Kidney (tissue), 14 donors: ENCODE results near the gene SNAI3. TPM values are rescaled to one million over a fixed set of nuclear protein-coding genes. Genes with fewer than 3 reads are reported as not detected.

Source experiments
- DNase-seq, 5 donors: peaks; one replicate each; pipeline ENCODE4 v3.0.0-alpha.2; 2013 to 2020
- FAIRE-seq: peaks from 2 replicates; lab custom pipeline; 2012; peaks lifted over from hg19 to GRCh38; lab: Jason Lieb, UNC
- H3K27ac ChIP-seq, 2 donors: one replicate each; pipeline ENCODE4 v1.7.0; 2013; ENCODE audit warnings: low read depth in 2 of 2, low read length in 2 of 2, inconsistent platforms in 1 of 2
- H3K27me3 ChIP-seq: one replicate; pipeline ENCODE4 v1.7.1; 2013; ENCODE audit warnings: low read length, inconsistent platforms; ENCODE audit not compliant: control insufficient read depth, insufficient read depth
- H3K36me3 ChIP-seq, 3 donors: one replicate each; pipeline versions ENCODE4 v1.7.0 to v1.7.1; 2013; ENCODE audit warnings: low read length in 3 of 3, control low read depth in 1 of 3, inconsistent platforms in 1 of 3; ENCODE audit not compliant: insufficient read depth in 3 of 3, control insufficient read depth in 2 of 3
- H3K4me1 ChIP-seq, 3 donors: one replicate each; pipeline versions ENCODE4 v1.7.0 to v1.7.1; 2013; ENCODE audit warnings: low read length in 3 of 3, inconsistent platforms in 1 of 3, low read depth in 1 of 3; ENCODE audit not compliant: control insufficient read depth in 2 of 3, insufficient read depth in 2 of 3
- H3K4me3 ChIP-seq, 3 donors: one replicate each; pipeline versions ENCODE4 v1.7.0 to v1.8.1; 2013; ENCODE audit warnings: low read length in 3 of 3, control low read depth in 1 of 3, inconsistent platforms in 1 of 3
- H3K9ac ChIP-seq, 3 donors: one replicate each; pipeline versions ENCODE4 v1.7.0 to v1.7.1; 2013; ENCODE audit warnings: low read length in 3 of 3, control low read depth in 1 of 3, inconsistent platforms in 1 of 3
- H3K9me3 ChIP-seq, 3 donors: one replicate each; pipeline versions ENCODE4 v1.7.0 to v1.7.1; 2013; ENCODE audit warnings: low read length in 3 of 3, control low read depth in 1 of 3, inconsistent platforms in 1 of 3; ENCODE audit not compliant: control insufficient read depth in 2 of 3, insufficient read depth in 1 of 3
- intact Hi-C: fragments of 100-400 bp; cut with DNase I; formaldehyde crosslinking; loops from one replicate; pipeline ENCODE4 v1.11.1; 2022
- polyA plus RNA-seq: library from polyadenylated mRNA; stranded (reverse); fragments of 350-450 nt; fragmentation: Illumina TruSeq; extraction: RNeasy Lipid Tissue Mini Kit (QIAGEN cat#74804); gene quantifications from one replicate; pipeline ENCODE4 v1.2.3, GENCODE V29; 2014; ENCODE audit warnings: low read depth, low replicate concordance; ENCODE audit not compliant: insufficient read depth
- total RNA-seq: library from RNA; stranded (reverse); fragmentation: NEBNext Ultra II Directional; extraction: Animal tissue kit (Norgen Biotek cat#: 25700); gene quantifications from one replicate; pipeline ENCODE4 v1.2.1, GENCODE V29; 2021
- TF ChIP-seq, protein P1 (sequence below): IDR thresholded peaks from 3 replicates; pipeline ENCODE4 v1.5.1; 2012; ENCODE audit warnings: mild to moderate bottlenecking, moderate library complexity, borderline replicate concordance; ENCODE audit not compliant: insufficient read depth; ENCODE audit errors: extremely low read depth
- donor health status: control.
- donor health status: control.
- donor health status: control.
- donor health status: control.
- donor health status: control.
- donor health status: DM: yes; HTN: yes; CAD: no.
- donor health status: Normal renal cell carcinoma (clear cell type).

Gene SNAI3
- total and polyA plus RNA-seq, 2 donors from 2014 or later: 0.75 to 2.3 TPM

DNA sequence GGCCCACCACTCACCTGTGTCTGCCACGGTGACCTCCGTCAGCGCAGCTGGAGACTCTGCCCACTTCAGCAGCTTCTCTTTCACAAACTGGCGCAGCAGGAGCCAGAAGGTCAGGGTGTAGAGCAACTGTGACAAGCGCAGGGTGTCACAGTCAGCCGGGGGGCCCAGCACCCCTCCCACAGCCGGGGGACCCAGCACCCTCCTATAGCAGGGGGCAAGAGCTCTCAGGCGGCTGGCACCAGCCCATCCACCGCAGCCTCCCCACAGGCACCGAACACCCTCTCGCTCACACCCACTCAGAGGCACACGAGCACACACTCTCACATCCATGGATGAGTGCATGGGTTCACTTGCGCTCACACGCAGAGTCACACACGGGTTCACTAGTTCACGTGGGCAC, 48.8 kb upstream of the SNAI3 start:
- no peaks in the 10 kb centered on the region for H3K27me3 ChIP-seq
- peaks cover 0 to 7% (median 0%) of the 10 kb centered on the region in 3 donors for H3K4me1 ChIP-seq
- DNase-seq (no peak), FAIRE-seq (no peak)
- H3K9ac ChIP-seq: no peak overlapping the region
- H3K27ac ChIP-seq: no peak overlapping the region
- intact Hi-C loops: loop anchor here (5.0 kb wide), 1 partner anchor 47 kb away; no protein-coding TSS in a partner anchor
- TF ChIP-seq, protein P1, sequence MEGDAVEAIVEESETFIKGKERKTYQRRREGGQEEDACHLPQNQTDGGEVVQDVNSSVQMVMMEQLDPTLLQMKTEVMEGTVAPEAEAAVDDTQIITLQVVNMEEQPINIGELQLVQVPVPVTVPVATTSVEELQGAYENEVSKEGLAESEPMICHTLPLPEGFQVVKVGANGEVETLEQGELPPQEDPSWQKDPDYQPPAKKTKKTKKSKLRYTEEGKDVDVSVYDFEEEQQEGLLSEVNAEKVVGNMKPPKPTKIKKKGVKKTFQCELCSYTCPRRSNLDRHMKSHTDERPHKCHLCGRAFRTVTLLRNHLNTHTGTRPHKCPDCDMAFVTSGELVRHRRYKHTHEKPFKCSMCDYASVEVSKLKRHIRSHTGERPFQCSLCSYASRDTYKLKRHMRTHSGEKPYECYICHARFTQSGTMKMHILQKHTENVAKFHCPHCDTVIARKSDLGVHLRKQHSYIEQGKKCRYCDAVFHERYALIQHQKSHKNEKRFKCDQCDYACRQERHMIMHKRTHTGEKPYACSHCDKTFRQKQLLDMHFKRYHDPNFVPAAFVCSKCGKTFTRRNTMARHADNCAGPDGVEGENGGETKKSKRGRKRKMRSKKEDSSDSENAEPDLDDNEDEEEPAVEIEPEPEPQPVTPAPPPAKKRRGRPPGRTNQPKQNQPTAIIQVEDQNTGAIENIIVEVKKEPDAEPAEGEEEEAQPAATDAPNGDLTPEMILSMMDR: no peak
- no peaks in the 10 kb centered on the region for H3K9me3 ChIP-seq
- peaks cover 0 to 19% (median 18%) of the 10 kb centered on the region in 3 donors for H3K36me3 ChIP-seq
- no peak overlapping the region for H3K4me3 ChIP-seq

GRCh38 chr16:88734361-88734728, 48.0 kb upstream of the SNAI3 start:
- no peak overlapping the region for H3K4me3 ChIP-seq
- no peaks in the 10 kb centered on the region for H3K9me3 ChIP-seq
- no peaks in the 10 kb centered on the region for H3K27me3 ChIP-seq
- H3K36me3 ChIP-seq: peaks cover 0 to 19% (median 18%) of the 10 kb centered on the region in 3 donors
- intact Hi-C loops: no loop called here
- peaks cover 0 to 7% (median 0%) of the 10 kb centered on the region in 3 donors for H3K4me1 ChIP-seq
- H3K9ac ChIP-seq: no peak overlapping the region
- no peak for FAIRE-seq
- TF ChIP-seq, protein P1: no peak
- DNase-seq: no peak
- no peak overlapping the region for H3K27ac ChIP-seq

- intact Hi-C loops: no loop called here
- Histone ChIP-seq H3K4me1 (peaks cover 0 to 6% (median 0%) of the 10 kb centered on the region in 3 donors), H3K27ac (no peak overlapping the region), H3K36me3 (peaks cover 0 to 19% (median 18%) of the 10 kb centered on the region in 3 donors), H3K4me3 (no peak overlapping the region), H3K9me3 (no peaks in the 10 kb centered on the region), H3K9ac (no peak overlapping the region), H3K27me3 (no peaks in the 10 kb centered on the region)
- FAIRE-seq (no peak), DNase-seq (no peak)
- TF ChIP-seq, protein P1: no peak
Measured at GRCh38 chr16:88733630-88734360, 47.5 kb upstream of the SNAI3 start.
